Measurements from ENCODE around the gene NPPA. TPM values are rescaled to one million over a fixed set of nuclear protein-coding genes. Genes with fewer than 3 reads are reported as not detected.

The NPPA gene
- total RNA-seq, 1 donor from 2014 or later, result not detected

DNA sequence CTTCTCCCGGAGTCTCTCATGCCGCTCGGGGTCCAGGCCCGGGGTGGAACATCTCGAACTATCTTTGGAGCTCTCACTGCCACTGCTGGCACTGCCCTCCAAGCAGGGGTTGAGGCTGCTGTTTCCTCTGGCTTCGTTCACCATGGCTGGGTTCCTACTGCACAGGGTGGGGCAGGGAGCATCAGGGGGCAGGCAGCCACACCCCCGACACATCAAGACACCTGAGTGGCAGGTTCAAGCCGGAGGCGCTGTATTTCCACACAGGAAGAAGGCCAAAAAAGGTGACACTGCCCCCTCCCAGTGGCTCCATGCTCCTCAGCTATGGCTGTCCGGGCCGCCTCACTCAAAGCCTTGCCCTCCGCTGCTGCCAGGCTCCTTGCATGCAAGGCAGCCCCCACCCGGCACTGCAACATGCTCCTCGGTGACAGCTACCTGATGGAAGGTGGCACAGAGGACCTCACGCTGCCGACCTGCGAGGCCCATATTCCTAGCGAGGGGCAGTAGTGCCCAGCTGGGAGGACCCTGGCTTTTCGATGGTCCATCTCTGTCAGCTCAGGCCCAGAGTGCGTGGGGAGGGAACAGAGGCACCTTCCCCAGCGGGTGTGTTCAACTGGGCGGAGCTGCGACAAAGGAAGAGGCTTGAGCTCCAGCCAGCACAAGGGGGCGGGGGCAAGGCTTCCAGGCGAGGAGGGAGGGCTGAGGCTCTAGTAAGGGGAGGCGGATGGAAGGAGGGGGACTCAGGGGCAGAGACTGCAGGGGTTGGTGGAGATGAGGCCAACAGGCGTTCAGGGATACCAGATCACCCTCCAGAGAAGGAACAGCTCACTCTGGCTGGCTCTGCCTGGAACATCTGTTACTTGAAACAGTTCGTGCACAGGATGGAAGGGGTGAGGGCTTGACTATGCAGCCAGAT is 44.4 kb downstream of the NPPA start:
- peak overlapping the region; percentile 100 for H3K27ac Mint-ChIP-seq
- H3K9me3 Mint-ChIP-seq, result no peaks in the 10 kb centered on the region
- peak; percentile 87 for DNase-seq (ENCODE audit: extremely low spot score, unreplicated experiment)
- TF ChIP-seq, protein P1, sequence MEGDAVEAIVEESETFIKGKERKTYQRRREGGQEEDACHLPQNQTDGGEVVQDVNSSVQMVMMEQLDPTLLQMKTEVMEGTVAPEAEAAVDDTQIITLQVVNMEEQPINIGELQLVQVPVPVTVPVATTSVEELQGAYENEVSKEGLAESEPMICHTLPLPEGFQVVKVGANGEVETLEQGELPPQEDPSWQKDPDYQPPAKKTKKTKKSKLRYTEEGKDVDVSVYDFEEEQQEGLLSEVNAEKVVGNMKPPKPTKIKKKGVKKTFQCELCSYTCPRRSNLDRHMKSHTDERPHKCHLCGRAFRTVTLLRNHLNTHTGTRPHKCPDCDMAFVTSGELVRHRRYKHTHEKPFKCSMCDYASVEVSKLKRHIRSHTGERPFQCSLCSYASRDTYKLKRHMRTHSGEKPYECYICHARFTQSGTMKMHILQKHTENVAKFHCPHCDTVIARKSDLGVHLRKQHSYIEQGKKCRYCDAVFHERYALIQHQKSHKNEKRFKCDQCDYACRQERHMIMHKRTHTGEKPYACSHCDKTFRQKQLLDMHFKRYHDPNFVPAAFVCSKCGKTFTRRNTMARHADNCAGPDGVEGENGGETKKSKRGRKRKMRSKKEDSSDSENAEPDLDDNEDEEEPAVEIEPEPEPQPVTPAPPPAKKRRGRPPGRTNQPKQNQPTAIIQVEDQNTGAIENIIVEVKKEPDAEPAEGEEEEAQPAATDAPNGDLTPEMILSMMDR (conservative IDR thresholded peaks at IDR 0.05), result no peak
- peak overlapping the region; percentile 100 for H3K4me3 Mint-ChIP-seq
- peaks cover 30% of the 10 kb centered on the region for H3K4me1 Mint-ChIP-seq (ENCODE audit: unreplicated experiment)
- H3K36me3 Mint-ChIP-seq, result no peaks in the 10 kb centered on the region
- H3K27me3 Mint-ChIP-seq, result no peaks in the 10 kb centered on the region

- Mint-ChIP-seq H3K36me3 (no peaks in the 10 kb centered on the region), H3K27ac (peak overlapping the region; percentile 63)
Measured at GRCh38 chr1:11802616-11802972, 45.0 kb downstream of the NPPA start.

DNA sequence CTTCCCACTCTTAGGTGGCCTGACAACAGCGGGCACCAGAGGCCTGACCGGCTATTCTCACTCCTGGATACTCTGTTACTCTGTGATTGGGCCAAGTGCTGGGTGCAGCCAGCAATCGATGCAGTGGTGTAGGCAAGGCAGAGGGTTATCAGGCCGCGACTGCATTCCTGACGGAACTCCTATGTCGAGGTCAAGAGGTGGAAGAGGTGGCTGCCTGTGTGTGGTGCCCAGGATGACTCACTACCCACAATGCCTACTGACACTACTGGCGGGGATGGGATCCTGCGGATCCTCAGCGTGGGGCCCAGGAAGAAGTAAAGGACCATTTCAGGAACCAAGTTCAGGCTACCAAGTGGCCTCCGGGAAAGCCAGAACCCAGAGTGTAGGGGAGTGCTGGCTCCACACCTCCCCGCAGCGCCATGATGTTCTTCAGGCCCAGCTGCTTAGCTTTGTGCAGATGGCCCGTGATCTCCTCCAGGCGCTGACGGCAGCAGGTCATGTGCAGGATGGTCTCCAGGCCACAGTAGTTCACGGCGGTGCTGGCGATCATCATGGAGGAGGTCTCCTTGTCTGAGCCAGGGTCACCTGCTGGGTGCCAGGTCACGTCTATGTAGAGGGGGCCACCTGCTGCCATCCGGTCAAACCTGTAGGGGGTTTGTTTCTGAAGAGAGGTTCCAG is 46.7 kb downstream of the NPPA start:
- H3K36me3 Mint-ChIP-seq, result no peaks in the 10 kb centered on the region
- H3K27me3 Mint-ChIP-seq, result no peaks in the 10 kb centered on the region
- no peak overlapping the region for H3K27ac Mint-ChIP-seq
- no peaks in the 10 kb centered on the region for H3K9me3 Mint-ChIP-seq
- TF ChIP-seq, protein P1 (conservative IDR thresholded peaks at IDR 0.05), result no peak
- DNase-seq (ENCODE audit: extremely low spot score, unreplicated experiment), result no peak
- peaks cover 22% of the 10 kb centered on the region for H3K4me1 Mint-ChIP-seq (ENCODE audit: unreplicated experiment)
- H3K4me3 Mint-ChIP-seq, result no peak overlapping the region

More at GRCh38 chr1:11802616-11802972, 45.0 kb downstream of the NPPA start:
- DNase-seq (ENCODE audit: extremely low spot score, unreplicated experiment), result no peak
- Mint-ChIP-seq H3K9me3 (no peaks in the 10 kb centered on the region), H3K4me3 (peak overlapping the region; percentile 100), H3K4me1 (ENCODE audit: unreplicated experiment) (peaks cover 25% of the 10 kb centered on the region), H3K27me3 (no peaks in the 10 kb centered on the region)
- TF ChIP-seq, protein P1 (conservative IDR thresholded peaks at IDR 0.05), result no peak

DNA sequence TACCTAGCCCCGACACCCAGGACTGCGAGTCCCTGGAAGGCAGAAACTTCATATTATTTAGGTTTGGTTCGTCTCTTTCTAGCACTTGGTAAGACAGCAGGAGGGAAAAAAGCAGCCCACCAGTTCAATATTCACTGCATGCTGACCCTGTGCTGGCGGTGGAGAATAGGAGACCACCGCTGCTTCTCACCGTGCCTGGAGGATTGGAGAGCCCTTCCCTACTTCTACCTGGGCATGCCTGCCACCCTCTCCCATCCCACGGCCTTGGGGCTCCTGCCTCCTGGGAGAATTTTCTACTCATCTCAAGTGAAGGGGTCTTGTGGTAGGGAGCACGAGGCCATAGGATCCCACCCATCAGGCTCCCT is 47.2 kb downstream of the NPPA start:
- TF ChIP-seq, protein P1 (conservative IDR thresholded peaks at IDR 0.05), result no peak
- Mint-ChIP-seq H3K36me3 (peaks cover 5% of the 10 kb centered on the region), H3K4me3 (no peak overlapping the region), H3K27ac (no peak overlapping the region), H3K4me1 (ENCODE audit: unreplicated experiment) (peaks cover 21% of the 10 kb centered on the region), H3K9me3 (no peaks in the 10 kb centered on the region), H3K27me3 (no peaks in the 10 kb centered on the region)
- no peak for DNase-seq (ENCODE audit: extremely low spot score, unreplicated experiment)

DNA sequence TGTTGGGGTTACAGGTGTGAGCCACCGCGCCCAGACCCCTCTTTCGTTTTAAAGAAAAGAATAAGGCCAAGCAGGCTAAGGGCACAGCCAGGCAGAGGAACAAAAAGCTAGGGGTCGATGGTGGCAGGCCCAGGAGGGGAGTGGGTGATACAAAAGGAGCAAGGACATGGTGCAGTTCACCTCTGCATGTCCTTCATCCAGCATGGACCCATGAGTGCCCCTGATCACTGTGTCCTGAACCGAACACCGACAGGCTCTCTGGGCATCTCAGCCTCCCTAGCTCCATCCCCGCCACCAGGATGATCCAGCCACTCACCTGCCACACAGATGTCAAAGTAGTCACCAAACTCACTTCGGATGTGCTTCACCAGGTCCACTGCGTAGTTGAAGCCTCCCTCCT is 47.7 kb downstream of the NPPA start:
- TF ChIP-seq, protein P1 (conservative IDR thresholded peaks at IDR 0.05), result no peak
- H3K36me3 Mint-ChIP-seq, result peaks cover 8% of the 10 kb centered on the region
- H3K27me3 Mint-ChIP-seq, result no peaks in the 10 kb centered on the region
- no peaks in the 10 kb centered on the region for H3K9me3 Mint-ChIP-seq
- H3K4me3 Mint-ChIP-seq, result no peak overlapping the region
- H3K27ac Mint-ChIP-seq, result no peak overlapping the region
- no peak for DNase-seq (ENCODE audit: extremely low spot score, unreplicated experiment)
- H3K4me1 Mint-ChIP-seq (ENCODE audit: unreplicated experiment), result peaks cover 21% of the 10 kb centered on the region
